GM20000 (cell line): ENCODE data around the gene ADGRB2.

Experiments used
- DNase-seq: peaks from one replicate; pipeline ENCODE4 v3.0.0; 2012; ENCODE audit warnings: low spot score
- CTCF ChIP-seq: IDR thresholded peaks from 2 replicates; pipeline ENCODE4 v1.5.1; 2012; ENCODE audit warnings: mild to moderate bottlenecking, control low read depth; ENCODE audit errors: extremely low read depth, missing control alignments

The ADGRB2 gene

GRCh38 chr1:31804098-31804497 lies 40.0 kb upstream of the ADGRB2 start:
- no peak for DNase-seq
- TF ChIP-seq CTCF: no peak

- TF ChIP-seq CTCF: no peak
Observed at GRCh38 chr1:31803610-31804009, 39.5 kb upstream of the ADGRB2 start.

GRCh38 chr1:31802190-31803150 lies 38.3 kb upstream of the ADGRB2 start:
- TF ChIP-seq CTCF: no peak
- no peak for DNase-seq

More at GRCh38 chr1:31803610-31804009, 39.5 kb upstream of the ADGRB2 start:
- no peak for DNase-seq

GRCh38 chr1:31801458-31801857 lies 37.3 kb upstream of the ADGRB2 start:
- no peak for DNase-seq
- no peak for TF ChIP-seq CTCF

GRCh38 chr1:31800674-31800967 lies 36.5 kb upstream of the ADGRB2 start:
- no peak for DNase-seq
- no peak for TF ChIP-seq CTCF

- DNase-seq: no peak
- TF ChIP-seq CTCF: no peak
Observed at GRCh38 chr1:31799895-31800673, 35.9 kb upstream of the ADGRB2 start.
